HepG2 (cell line): ENCODE results near the gene SPDYE6. TPM values are rescaled to one million over a fixed set of nuclear protein-coding genes. Genes with fewer than 3 reads are reported as not detected.

ENCODE experiments used
- CBFB ChIP-seq: sonication (generic); formaldehyde crosslinking; IDR thresholded peaks from 2 replicates; pipeline ENCODE4 v1.4.0; 2020; ENCODE audit warnings: missing genetic modification reagents
- EED ChIP-seq: sonication (generic); formaldehyde crosslinking; IDR thresholded peaks from 2 replicates; pipeline ENCODE4 v1.5.0; 2020; ENCODE audit warnings: mild to moderate bottlenecking, missing genetic modification reagents
- HOXA3 ChIP-seq: sonication (generic); formaldehyde crosslinking; IDR thresholded peaks from 2 replicates; pipeline ENCODE4 v1.5.0; 2020; ENCODE audit warnings: missing genetic modification reagents
- KDM4B ChIP-seq: sonication (generic); formaldehyde crosslinking; IDR thresholded peaks from 2 replicates; pipeline ENCODE4 v1.4.0; 2020; ENCODE audit warnings: missing genetic modification reagents
- PHF21A ChIP-seq: sonication (generic); formaldehyde crosslinking; IDR thresholded peaks from 2 replicates; pipeline ENCODE4 v1.5.0; 2020; ENCODE audit warnings: mild to moderate bottlenecking, missing genetic modification reagents
- PTBP1 ChIP-seq: fragments of 200-400 bp; formaldehyde crosslinking; IDR thresholded peaks from 2 replicates; pipeline ENCODE4 v1.6.1; 2018; ENCODE audit warnings: low read length, low read depth; ENCODE audit not compliant: poor library complexity, severe bottlenecking
- SAFB2 ChIP-seq: sonication (generic); formaldehyde crosslinking; IDR thresholded peaks from 2 replicates; pipeline ENCODE4 v1.5.1; 2020; ENCODE audit warnings: missing genetic modification reagents, low read depth, mild to moderate bottlenecking, borderline replicate concordance
- SMAD9 ChIP-seq: sonication (generic); formaldehyde crosslinking; IDR thresholded peaks from 2 replicates; pipeline ENCODE4 v1.5.1; 2020; ENCODE audit warnings: mild to moderate bottlenecking, missing genetic modification reagents
- ZBTB3 ChIP-seq: sonication (generic); formaldehyde crosslinking; IDR thresholded peaks from 2 replicates; pipeline ENCODE4 v1.4.0; 2020; ENCODE audit warnings: low read depth, mild to moderate bottlenecking, moderate library complexity, missing genetic modification reagents, borderline replicate concordance
- ZNF225 ChIP-seq: sonication (generic); formaldehyde crosslinking; IDR thresholded peaks from 2 replicates; pipeline ENCODE4 v1.4.0; 2020; ENCODE audit warnings: mild to moderate bottlenecking, missing genetic modification reagents
- ZNF33B ChIP-seq: sonication (generic); formaldehyde crosslinking; IDR thresholded peaks from 2 replicates; pipeline ENCODE4 v1.5.1; 2020; ENCODE audit warnings: mild to moderate bottlenecking, missing genetic modification reagents
- ZSCAN21 ChIP-seq: sonication (generic); formaldehyde crosslinking; IDR thresholded peaks from 2 replicates; pipeline ENCODE4 v1.8.0; 2022; ENCODE audit warnings: mild to moderate bottlenecking, missing genetic modification reagents, moderate library complexity, borderline replicate concordance
- polyA plus RNA-seq, 8 experiments: library from polyadenylated mRNA; depleted of rRNA in 3 of 8; stranded (reverse) in 7 of 8; unstranded in 1 of 8; fragments of >200 nt; fragmentation: Illumina TruSeq in 4 of 8; extraction: Trizol in 4 of 8; gene quantifications; 2 replicates each; pipeline versions ENCODE4 v1.2.1 to v1.2.3, GENCODE V29; 2011 to 2016; ENCODE audit warnings: low read depth in 4 of 8, missing spikeins in 1 of 8, mixed read lengths in 1 of 8; ENCODE audit not compliant: insufficient read depth in 1 of 8
- total RNA-seq, 5 experiments: library from RNA; depleted of rRNA; stranded (reverse); fragments of >200 nt; fragmentation: Illumina TruSeq; extraction: Trizol; gene quantifications; 2 replicates each; pipeline ENCODE4 v1.2.3, GENCODE V29; 2016; ENCODE audit warnings: low read depth in 1 of 5
- TF ChIP-seq, protein P1 (sequence below), 2 experiments: fragments of 450-650 bp in 1 of 2; sonication (generic) in 1 of 2; formaldehyde crosslinking in 1 of 2; IDR thresholded peaks; 2 replicates each; pipeline versions ENCODE4 v1.6.1 to v1.8.0; 2016 to 2022; ENCODE audit warnings: antibody characterized with exemption in 1 of 2, mild to moderate bottlenecking in 1 of 2, missing genetic modification reagents in 1 of 2
- TF ChIP-seq, protein P2 (sequence below): sonication (generic); formaldehyde crosslinking; conservative IDR thresholded peaks from 2 replicates; pipeline ENCODE4 v1.8.0; 2022; ENCODE audit warnings: mild to moderate bottlenecking, moderate library complexity, missing genetic modification reagents
- TF ChIP-seq, protein P3 (sequence below): sonication (generic); formaldehyde crosslinking; IDR thresholded peaks from 2 replicates; pipeline ENCODE4 v1.4.0; 2020; ENCODE audit warnings: missing genetic modification reagents, borderline replicate concordance

Gene SPDYE6
- total and polyA plus RNA-seq, 2 of the 13 experiments (the other 11 are each of a cell fraction or from before 2014, with no cell fraction given) = 0.07 TPM; not detected in 1

DNA sequence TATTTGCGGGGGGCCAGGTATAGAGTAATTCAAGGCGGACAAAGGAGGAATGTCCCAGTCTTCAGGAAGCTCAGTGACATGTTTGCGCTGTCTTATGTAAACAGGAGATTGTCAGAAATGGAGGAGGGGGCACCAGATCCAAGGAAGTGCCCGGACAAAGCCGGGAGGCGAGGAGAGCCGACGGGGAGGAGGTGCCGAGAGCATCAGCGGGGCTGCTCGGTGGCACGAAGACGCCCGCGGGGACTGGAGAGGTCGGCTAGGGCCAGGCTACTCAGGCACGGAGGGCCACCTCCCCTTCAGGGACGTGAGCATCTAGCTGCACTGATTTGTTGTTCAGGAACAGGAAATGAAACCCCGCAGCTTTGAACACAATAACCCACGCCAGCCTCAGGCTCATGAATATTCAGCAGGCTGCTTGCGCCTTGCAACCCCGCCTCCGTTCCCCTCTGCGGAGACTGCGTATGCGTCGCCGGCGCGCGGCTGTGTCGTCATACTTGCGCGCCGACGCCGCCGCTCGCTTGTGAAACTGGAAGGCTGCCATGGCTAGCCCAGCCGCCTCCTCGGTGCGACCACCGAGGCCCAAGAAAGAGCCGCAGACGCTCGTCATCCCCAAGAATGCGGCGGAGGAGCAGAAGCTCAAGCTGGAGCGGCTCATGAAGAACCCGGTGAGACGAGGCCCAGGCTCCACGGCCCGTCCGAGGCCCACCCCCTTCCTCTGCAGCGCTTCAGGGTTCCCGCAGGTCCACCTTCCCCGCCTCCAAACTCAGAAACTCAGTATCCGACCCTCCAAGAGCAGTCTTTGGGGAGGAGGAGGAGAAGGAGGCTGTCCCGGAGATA is 39.8 kb upstream of the SPDYE6 start, which contains the start of gene PRKRIP1 (continued):
- TF ChIP-seq, protein P1, sequence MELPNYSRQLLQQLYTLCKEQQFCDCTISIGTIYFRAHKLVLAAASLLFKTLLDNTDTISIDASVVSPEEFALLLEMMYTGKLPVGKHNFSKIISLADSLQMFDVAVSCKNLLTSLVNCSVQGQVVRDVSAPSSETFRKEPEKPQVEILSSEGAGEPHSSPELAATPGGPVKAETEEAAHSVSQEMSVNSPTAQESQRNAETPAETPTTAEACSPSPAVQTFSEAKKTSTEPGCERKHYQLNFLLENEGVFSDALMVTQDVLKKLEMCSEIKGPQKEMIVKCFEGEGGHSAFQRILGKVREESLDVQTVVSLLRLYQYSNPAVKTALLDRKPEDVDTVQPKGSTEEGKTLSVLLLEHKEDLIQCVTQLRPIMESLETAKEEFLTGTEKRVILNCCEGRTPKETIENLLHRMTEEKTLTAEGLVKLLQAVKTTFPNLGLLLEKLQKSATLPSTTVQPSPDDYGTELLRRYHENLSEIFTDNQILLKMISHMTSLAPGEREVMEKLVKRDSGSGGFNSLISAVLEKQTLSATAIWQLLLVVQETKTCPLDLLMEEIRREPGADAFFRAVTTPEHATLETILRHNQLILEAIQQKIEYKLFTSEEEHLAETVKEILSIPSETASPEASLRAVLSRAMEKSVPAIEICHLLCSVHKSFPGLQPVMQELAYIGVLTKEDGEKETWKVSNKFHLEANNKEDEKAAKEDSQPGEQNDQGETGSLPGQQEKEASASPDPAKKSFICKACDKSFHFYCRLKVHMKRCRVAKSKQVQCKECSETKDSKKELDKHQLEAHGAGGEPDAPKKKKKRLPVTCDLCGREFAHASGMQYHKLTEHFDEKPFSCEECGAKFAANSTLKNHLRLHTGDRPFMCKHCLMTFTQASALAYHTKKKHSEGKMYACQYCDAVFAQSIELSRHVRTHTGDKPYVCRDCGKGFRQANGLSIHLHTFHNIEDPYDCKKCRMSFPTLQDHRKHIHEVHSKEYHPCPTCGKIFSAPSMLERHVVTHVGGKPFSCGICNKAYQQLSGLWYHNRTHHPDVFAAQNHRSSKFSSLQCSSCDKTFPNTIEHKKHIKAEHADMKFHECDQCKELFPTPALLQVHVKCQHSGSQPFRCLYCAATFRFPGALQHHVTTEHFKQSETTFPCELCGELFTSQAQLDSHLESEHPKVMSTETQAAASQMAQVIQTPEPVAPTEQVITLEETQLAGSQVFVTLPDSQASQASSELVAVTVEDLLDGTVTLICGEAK (IDR thresholded peaks at IDR 0.05) = no peak
- TF ChIP-seq, protein P1 (CRISPR knock-in tag; IDR thresholded peaks at IDR 0.05) = no peak
- TF ChIP-seq SAFB2 (CRISPR knock-in tag) (no peak), ZBTB3 (CRISPR knock-in tag) (0 out of 2 replicates have a peak, but pooled peaks have one; percentile 56), HOXA3 (CRISPR knock-in tag) (peak; percentile 94), PTBP1 (no peak), ZNF225 (CRISPR knock-in tag) (no peak), KDM4B (CRISPR knock-in tag) (no peak; the same call in 1 of the 2 replicates), EED (CRISPR knock-in tag) (no peak), CBFB (CRISPR knock-in tag) (peak; percentile 54; the same call in 1 of the 2 replicates), ZNF33B (no peak; the same call in 1 of the 2 replicates), ZSCAN21 (CRISPR knock-in tag) (no peak), PHF21A (CRISPR knock-in tag) (0 out of 2 replicates have a peak, but pooled peaks have one; percentile 36), SMAD9 (CRISPR knock-in tag) (no peak)
- TF ChIP-seq, protein P2, sequence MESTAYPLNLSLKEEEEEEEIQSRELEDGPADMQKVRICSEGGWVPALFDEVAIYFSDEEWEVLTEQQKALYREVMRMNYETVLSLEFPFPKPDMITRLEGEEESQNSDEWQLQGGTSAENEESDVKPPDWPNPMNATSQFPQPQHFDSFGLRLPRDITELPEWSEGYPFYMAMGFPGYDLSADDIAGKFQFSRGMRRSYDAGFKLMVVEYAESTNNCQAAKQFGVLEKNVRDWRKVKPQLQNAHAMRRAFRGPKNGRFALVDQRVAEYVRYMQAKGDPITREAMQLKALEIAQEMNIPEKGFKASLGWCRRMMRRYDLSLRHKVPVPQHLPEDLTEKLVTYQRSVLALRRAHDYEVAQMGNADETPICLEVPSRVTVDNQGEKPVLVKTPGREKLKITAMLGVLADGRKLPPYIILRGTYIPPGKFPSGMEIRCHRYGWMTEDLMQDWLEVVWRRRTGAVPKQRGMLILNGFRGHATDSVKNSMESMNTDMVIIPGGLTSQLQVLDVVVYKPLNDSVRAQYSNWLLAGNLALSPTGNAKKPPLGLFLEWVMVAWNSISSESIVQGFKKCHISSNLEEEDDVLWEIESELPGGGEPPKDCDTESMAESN (CRISPR knock-in tag) = peak; percentile 53; the same call in 1 of the 2 replicates
- TF ChIP-seq, protein P3, sequence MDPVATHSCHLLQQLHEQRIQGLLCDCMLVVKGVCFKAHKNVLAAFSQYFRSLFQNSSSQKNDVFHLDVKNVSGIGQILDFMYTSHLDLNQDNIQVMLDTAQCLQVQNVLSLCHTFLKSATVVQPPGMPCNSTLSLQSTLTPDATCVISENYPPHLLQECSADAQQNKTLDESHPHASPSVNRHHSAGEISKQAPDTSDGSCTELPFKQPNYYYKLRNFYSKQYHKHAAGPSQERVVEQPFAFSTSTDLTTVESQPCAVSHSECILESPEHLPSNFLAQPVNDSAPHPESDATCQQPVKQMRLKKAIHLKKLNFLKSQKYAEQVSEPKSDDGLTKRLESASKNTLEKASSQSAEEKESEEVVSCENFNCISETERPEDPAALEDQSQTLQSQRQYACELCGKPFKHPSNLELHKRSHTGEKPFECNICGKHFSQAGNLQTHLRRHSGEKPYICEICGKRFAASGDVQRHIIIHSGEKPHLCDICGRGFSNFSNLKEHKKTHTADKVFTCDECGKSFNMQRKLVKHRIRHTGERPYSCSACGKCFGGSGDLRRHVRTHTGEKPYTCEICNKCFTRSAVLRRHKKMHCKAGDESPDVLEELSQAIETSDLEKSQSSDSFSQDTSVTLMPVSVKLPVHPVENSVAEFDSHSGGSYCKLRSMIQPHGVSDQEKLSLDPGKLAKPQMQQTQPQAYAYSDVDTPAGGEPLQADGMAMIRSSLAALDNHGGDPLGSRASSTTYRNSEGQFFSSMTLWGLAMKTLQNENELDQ (CRISPR knock-in tag) = no peak
